Osteoblast (primary cell): ENCODE data around the gene COL11A1. TPM values are rescaled to one million over a fixed set of nuclear protein-coding genes. Genes with fewer than 3 reads are reported as not detected.
"Not testable (repeated sequence)": the region's sequence is repeated elsewhere in the genome, so short reads cannot be mapped to it uniquely, and the experiment has no call there.

ENCODE experiments used
- DNase-seq: peaks from one replicate; pipeline ENCODE4 v3.0.0; 2011; ENCODE audit warnings: low spot score, mixed read lengths; ENCODE audit not compliant: insufficient read length; ENCODE audit errors: missing footprints
- H2AFZ ChIP-seq: 2 replicates; pipeline ENCODE4 v1.6.0; 2011; ENCODE audit warnings: mild to moderate bottlenecking, low read length
- H3K27ac ChIP-seq: 2 replicates; pipeline ENCODE4 v1.5.1; 2011; ENCODE audit warnings: mild to moderate bottlenecking, low read depth, low read length, moderate library complexity
- H3K27me3 ChIP-seq: 2 replicates; pipeline ENCODE4 v1.6.0; 2012; ENCODE audit warnings: mild to moderate bottlenecking, control low read depth, inconsistent platforms, low read length, moderate library complexity; ENCODE audit not compliant: insufficient read depth
- H3K36me3 ChIP-seq: 2 replicates; pipeline ENCODE4 v1.5.1; 2011; ENCODE audit warnings: mild to moderate bottlenecking, low read length, control low read depth, moderate library complexity; ENCODE audit not compliant: insufficient read depth
- H3K4me1 ChIP-seq: 2 replicates; pipeline ENCODE4 v1.5.1; 2011; ENCODE audit warnings: mild to moderate bottlenecking, low read length, control low read depth, moderate library complexity; ENCODE audit not compliant: insufficient read depth
- H3K4me2 ChIP-seq: 2 replicates; pipeline ENCODE4 v1.6.0; 2011; ENCODE audit warnings: mild to moderate bottlenecking, low read length; ENCODE audit not compliant: insufficient read depth
- H3K4me3 ChIP-seq: fragments of 200-600 bp; sonication (generic); 3 replicates; pipeline ENCODE4 v1.5.1; 2012; ENCODE audit warnings: mild to moderate bottlenecking, low read length, inconsistent platforms; ENCODE audit not compliant: insufficient read depth
- H3K79me2 ChIP-seq: 2 replicates; pipeline ENCODE4 v1.6.0; 2012; ENCODE audit warnings: mild to moderate bottlenecking, low read length, control low read depth, inconsistent platforms; ENCODE audit not compliant: insufficient read depth
- H3K9me3 ChIP-seq: 2 replicates; pipeline ENCODE4 v1.5.1; 2011; ENCODE audit warnings: low read depth, low read length, control low read depth
- H4K20me1 ChIP-seq: 2 replicates; pipeline ENCODE4 v1.6.0; 2012; ENCODE audit warnings: mild to moderate bottlenecking, low read length, control low read depth; ENCODE audit not compliant: insufficient read depth
- CTCF ChIP-seq: IDR thresholded peaks from 2 replicates; pipeline ENCODE4 v1.5.1; 2011; ENCODE audit warnings: mild to moderate bottlenecking, low read depth, low read length, moderate library complexity; ENCODE audit errors: extremely low read depth
- total RNA-seq: library from RNA; depleted of rRNA; stranded (reverse); fragments of >200 nt; gene quantifications from 2 replicates; pipeline ENCODE4 v1.2.3, GENCODE V29; 2012

Gene COL11A1
- total RNA-seq, 1 donor = 158 TPM

- Histone ChIP-seq H3K27ac (no peak overlapping the region), H3K9me3 (no peaks in the 10 kb centered on the region), H3K4me3 (no peak overlapping the region), H2AFZ (no peak overlapping the region), H4K20me1 (no peaks in the 10 kb centered on the region), H3K27me3 (no peaks in the 10 kb centered on the region), H3K4me2 (no peak overlapping the region), H3K36me3 (no peaks in the 10 kb centered on the region), H3K4me1 (no peaks in the 10 kb centered on the region), H3K79me2 (no peaks in the 10 kb centered on the region)
- no peak for TF ChIP-seq CTCF
- no peak for DNase-seq
Observed at GRCh38 chr1:102937401-102937800, 170.9 kb downstream of the COL11A1 start.

GRCh38 chr1:102933362-102933761, 175.0 kb downstream of the COL11A1 start:
- DNase-seq, H3K9me3 ChIP-seq, H3K79me2 ChIP-seq, H3K27me3 ChIP-seq, H3K4me2 ChIP-seq, H3K4me1 ChIP-seq, H3K4me3 ChIP-seq, H3K27ac ChIP-seq, H4K20me1 ChIP-seq, H3K36me3 ChIP-seq, H2AFZ ChIP-seq: not testable (repeated sequence)

GRCh38 chr1:102919659-102920058, 188.7 kb downstream of the COL11A1 start:
- no peaks in the 10 kb centered on the region for H3K36me3 ChIP-seq
- no peaks in the 10 kb centered on the region for H3K27me3 ChIP-seq
- peak overlapping the region; percentile 43 for H3K4me2 ChIP-seq
- H3K79me2 ChIP-seq = no peaks in the 10 kb centered on the region
- no peak overlapping the region for H3K4me3 ChIP-seq
- no peaks in the 10 kb centered on the region for H4K20me1 ChIP-seq
- no peak for TF ChIP-seq CTCF
- H2AFZ ChIP-seq = no peak overlapping the region
- no peak overlapping the region for H3K27ac ChIP-seq
- no peaks in the 10 kb centered on the region for H3K9me3 ChIP-seq
- peak; percentile 80 for DNase-seq
- H3K4me1 ChIP-seq = peaks cover 8% of the 10 kb centered on the region

GRCh38 chr1:102901996-102902395, 206.3 kb downstream of the COL11A1 start:
- H3K4me3 ChIP-seq = no peak overlapping the region
- no peaks in the 10 kb centered on the region for H3K36me3 ChIP-seq
- no peaks in the 10 kb centered on the region for H3K9me3 ChIP-seq
- no peak overlapping the region for H3K27ac ChIP-seq
- H4K20me1 ChIP-seq = no peaks in the 10 kb centered on the region
- H3K79me2 ChIP-seq = no peaks in the 10 kb centered on the region
- TF ChIP-seq CTCF = no peak
- no peak overlapping the region for H3K4me2 ChIP-seq
- no peak for DNase-seq
- peaks cover 11% of the 10 kb centered on the region for H3K4me1 ChIP-seq
- no peaks in the 10 kb centered on the region for H3K27me3 ChIP-seq
- H2AFZ ChIP-seq = no peak overlapping the region
